ENCODE data around the gene PPM1D.

GRCh38 chr17:60602871-60603270 lies 2.9 kb downstream of the PPM1D start:
- TF ChIP-seq CTCF (IDR thresholded peaks at IDR 0.05; ENCODE audit: insufficient read depth, low read length) (no peak), REST (IDR thresholded peaks at IDR 0.05; ENCODE audit: insufficient replicate concordance, low read depth) (no peak), POLR2AphosphoS5 (IDR thresholded peaks at IDR 0.05; ENCODE audit: low read depth) (no peak), GABPA (IDR thresholded peaks at IDR 0.05; ENCODE audit: low read depth) (no peak), SPI1 (IDR thresholded peaks at IDR 0.05; ENCODE audit: borderline replicate concordance, low read depth) (no peak)
